NCI-H524 treated with DMSO at 0.1 percent for 48 hours (cell line): ENCODE measurements around the gene C9orf40.

Source experiments
- DNase-seq: peaks from one replicate; lab custom pipeline; 2025; lab: John Stamatoyannopoulos, UW

C9orf40 gene

GRCh38 chr9:74952201-74953151, at the start of gene C9orf40:
Gene C9orf40 (minus strand): TSS chr9:74952912. CDS start chr9:74952611, 301 bp downstream.
- peak; percentile 19 for DNase-seq

- DNase-seq = no peak
Measured at GRCh38 chr9:75001719-75002421, 49.2 kb upstream of the C9orf40 start.

GRCh38 chr9:75000835-75001234, 48.1 kb upstream of the C9orf40 start:
- DNase-seq = no peak

DNA sequence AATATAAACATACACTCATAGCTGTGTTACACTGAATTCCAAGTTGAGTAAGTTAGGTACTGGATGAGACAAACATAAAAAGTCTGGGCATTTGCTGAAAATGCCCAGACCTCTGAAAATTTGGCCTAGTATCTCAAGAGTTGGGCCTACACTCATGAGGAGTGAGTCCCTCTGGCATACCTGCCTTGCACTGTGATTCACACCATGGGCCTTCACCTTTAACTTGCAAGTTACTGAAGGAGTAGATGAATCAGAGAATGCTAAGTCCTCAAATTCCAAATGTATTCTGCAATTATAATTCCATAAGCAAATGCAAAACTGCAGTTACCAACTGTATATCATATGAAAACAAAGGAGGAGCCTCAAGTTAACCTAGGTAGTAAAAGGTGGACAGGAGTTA, 32.3 kb upstream of the C9orf40 start:
- no peak for DNase-seq

DNA sequence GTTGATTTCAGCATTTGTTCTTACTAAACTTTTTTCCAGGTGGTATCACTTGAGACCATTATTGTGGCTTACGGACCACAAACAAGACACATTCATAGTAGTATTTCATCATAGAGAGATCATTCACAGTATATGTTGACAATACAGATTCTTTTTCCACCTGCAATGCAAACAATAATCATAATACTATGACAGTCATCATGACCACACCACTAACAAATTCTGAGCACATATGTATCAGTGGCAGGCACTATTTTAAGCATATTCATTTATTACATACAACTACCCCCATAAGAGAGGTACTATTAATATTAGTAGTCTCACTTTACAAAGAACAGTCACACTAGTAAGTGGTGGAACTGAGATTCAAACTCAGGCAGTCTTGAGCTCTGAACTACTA, 31.0 kb upstream of the C9orf40 start:
- DNase-seq = no peak

DNA sequence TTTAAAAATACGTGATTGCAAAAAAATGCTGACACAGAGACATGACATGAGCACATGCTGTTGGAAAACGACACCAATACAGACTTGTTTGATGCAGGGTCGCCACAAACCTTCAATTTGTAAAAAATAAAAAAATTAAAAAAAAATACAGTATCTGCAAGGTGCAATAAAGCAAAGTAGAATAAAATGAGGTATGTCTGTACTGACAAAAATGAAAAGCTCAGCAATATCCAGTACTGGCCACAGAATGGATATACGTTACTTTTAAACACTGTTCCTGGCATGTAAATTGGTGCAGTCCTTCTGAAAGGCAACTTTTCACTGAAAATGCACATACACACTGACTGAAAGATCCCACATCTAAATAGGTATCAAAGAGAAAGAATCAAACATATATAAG, 27.1 kb upstream of the C9orf40 start:
- DNase-seq = no peak

DNA sequence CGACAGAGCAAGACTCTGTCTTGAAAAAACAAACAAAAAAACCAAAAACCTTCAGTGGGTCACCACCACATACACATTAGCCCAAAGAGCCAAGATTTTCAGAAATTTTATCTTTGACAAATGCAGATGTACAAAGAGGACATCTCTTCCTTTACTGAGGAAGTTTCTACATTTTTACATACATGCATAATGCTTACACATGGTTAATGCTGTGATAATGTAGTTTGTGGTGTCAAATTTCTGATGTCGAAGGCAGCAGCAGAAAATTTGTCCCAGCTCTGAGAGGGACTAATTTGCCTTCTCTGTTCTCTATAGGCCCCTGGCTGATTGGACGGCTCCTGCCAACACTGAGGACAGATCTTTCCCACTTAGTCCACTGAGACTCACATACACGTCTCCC, 24.6 kb upstream of the C9orf40 start:
- no peak for DNase-seq

GRCh38 chr9:74975538-74975937, 22.8 kb upstream of the C9orf40 start:
- no peak for DNase-seq

DNA sequence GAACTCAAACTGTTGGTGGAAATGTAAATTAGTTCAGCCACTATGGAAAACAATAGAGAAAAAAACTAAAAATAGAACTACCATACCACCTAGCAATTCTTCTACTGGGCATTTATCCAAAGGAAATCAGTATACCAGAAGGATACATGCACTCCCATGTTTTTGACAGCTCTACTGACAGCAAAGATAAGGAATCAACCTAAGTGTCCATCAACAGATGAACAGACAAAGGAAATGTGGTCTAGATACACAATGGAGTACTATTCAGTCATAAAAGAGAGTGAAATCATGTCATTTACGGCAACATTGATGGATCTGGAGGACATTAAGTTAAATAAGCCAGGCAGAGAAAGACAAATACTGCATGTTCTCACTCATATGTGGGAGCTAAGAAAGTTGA, 21.8 kb upstream of the C9orf40 start:
- no peak for DNase-seq

DNA sequence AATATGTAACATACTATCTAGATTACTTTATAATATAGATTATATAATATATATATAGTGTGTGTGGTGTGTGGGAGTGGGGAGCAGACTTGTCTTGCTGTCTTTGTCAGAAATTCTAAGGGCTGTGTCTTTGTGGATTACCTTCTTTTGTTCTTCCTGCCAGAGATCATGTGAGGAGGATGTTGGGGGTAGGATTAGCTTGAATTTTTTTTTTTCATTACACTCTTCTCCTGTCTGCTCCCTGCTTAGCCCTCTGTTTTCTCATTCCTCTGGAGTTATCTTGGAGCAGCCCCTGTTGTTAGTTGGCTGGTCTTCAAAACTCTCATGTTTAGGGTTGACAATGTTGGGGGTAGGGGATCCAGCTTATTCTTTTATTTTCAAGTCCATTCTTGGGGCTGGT, 21.0 kb upstream of the C9orf40 start:
- DNase-seq = no peak

GRCh38 chr9:74963056-74963455, 10.3 kb upstream of the C9orf40 start:
- no peak for DNase-seq

GRCh38 chr9:74961496-74961895, 8.8 kb upstream of the C9orf40 start:
- DNase-seq = no peak

DNA sequence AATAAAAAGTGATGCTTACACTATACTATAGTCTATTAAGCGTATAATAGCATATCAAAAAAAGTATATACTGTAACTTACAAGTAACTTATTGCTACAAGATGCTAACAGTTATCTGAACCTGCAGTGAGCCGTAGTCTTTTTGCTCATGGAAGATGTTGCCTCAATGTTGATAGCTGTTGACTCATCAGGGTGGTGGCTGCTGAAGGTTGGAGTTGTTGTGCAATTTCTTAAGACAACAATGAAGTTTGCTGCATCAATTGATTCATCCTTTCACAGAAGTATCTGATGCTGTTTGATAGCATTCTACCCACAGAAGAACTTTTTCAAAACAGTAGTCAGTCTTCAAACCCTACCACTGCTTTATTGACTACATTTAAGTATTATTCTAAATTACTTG, 7.8 kb upstream of the C9orf40 start:
- no peak for DNase-seq

DNA sequence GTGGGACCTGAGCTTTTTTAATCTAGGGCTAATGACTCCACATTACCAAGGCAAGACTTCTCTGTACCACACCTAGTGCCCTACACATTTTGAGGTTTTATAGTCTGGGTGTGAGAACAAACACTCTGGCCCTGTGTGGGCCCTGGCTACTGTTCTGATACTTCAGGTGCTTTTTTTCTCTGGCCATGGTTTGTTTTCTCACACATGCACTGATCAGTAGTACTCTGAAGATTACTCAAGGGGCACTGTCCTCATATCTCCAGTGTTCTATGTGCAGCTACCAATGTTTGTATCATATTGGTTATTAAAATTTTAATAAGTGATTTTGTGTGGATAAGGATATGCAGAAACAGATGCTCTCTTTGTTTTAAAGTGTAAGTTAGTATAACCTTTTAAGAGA, 5.9 kb upstream of the C9orf40 start:
- DNase-seq = no peak

GRCh38 chr9:74953235-74953751, 581 bp upstream of the C9orf40 start:
- no peak for DNase-seq

DNA sequence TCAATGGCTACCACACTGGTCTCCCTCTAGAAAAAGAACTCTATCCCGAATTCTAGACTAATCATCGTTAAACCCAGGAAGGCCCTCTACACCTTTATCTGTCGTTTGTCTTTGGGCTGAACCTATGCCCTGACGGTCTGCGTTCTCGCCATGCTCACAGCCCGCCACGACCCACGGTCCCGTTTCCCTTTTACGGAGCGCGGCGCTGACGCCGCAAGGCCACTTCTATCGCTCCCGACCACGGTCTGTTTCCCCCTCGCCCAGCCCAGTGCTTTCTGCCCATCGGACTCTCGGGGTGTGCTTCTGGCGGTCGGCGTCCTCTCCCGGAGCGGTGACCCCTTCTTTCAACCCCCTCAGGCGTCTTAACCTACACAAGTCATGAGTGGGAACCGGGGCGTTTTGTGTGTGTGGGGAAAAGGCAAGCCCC, 974 bp downstream of the C9orf40 start:
- DNase-seq = no peak

GRCh38 chr9:74951107-74951720, 1.5 kb downstream of the C9orf40 start:
- no peak for DNase-seq

DNA sequence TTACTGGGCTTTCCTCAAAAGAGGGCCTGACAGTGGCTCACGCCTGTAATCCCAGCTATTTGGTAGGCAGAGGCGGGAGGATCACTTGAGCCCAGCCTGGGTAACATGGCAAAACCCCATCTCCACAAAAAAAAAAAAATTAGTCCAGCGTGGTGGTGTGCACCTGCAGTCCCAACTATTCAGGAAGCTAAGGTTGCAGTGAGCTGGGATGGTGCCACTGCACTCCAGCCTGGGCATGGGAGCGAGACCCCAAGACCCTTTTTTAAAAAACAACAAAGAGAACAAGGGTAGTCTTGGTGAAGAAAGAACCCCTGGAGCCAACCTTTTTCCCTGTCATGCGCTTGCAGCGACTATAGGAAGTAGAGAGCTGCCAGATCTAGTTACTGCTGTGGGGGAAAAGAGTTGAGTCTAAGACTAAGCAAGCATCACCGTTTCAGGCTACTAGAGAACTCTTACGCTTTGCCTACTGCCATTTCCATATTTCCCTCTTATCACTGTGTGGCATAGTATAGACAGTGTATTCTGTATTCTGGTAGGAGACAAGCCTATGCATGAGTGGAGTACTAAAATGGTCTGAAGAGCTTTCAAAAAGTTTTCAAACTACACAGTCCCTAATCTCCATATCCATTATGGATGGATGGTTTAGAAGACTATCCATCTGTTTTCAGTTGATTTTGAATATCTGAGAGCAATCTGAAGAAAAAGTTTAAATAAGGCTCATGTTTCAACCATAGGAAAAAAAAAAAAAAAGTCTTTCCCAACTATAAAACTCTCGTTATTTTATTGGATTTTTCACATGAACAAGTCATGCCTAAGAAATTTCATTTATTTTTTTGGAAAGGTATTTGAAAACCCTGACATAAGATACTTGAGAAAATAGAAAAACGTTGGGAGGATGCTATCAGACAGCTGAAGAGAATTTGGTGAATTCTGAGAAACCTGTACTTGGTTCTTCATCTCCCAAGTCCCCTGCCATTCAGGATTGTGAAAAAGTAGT, 2.6 kb downstream of the C9orf40 start:
- DNase-seq = no peak

DNA sequence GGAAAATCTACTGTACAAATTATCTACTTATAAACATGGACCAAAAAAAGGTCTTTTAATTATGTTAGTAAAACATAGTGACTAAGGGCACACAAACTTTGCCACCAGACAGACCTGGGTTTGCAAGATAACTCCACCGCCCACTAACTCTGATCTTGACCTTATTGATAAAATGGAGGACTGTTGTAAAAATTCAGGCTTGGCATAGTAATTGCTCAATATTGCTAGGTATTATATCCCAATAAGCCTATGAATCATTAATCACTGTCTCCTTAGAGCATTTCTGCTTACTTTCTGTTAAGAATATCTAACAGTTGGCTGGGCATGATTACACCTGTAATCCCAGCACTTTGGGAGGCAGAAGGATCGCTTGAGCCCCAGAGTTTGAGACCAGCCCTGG, 3.8 kb downstream of the C9orf40 start:
- DNase-seq = no peak

GRCh38 chr9:74946686-74947085, 6.0 kb downstream of the C9orf40 start:
- no peak for DNase-seq

- no peak for DNase-seq
Measured at GRCh38 chr9:74942801-74943200, 9.9 kb downstream of the C9orf40 start.
